Measurements from ENCODE around the gene KIF16B.

The KIF16B gene

DNA sequence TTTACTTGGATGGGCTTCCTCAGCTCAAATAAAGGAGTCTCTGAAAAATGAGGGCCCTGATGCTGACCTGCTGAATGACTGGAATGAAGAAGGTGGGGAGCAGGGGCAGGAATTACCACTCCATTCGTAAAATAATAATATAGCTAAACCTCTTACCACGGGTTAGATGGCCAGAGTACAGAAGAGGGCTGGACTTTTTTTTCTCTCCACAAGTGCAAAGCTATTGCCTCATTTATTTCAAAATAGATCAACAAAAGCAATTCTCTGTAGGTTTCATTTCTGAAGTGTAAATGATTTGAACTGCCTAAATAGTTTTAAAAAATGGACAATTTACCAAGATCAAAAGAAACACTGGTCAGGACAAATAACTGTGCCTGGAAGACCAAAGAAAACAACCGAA is 256.7 kb downstream of the KIF16B start:
- TF ChIP-seq, protein P1, sequence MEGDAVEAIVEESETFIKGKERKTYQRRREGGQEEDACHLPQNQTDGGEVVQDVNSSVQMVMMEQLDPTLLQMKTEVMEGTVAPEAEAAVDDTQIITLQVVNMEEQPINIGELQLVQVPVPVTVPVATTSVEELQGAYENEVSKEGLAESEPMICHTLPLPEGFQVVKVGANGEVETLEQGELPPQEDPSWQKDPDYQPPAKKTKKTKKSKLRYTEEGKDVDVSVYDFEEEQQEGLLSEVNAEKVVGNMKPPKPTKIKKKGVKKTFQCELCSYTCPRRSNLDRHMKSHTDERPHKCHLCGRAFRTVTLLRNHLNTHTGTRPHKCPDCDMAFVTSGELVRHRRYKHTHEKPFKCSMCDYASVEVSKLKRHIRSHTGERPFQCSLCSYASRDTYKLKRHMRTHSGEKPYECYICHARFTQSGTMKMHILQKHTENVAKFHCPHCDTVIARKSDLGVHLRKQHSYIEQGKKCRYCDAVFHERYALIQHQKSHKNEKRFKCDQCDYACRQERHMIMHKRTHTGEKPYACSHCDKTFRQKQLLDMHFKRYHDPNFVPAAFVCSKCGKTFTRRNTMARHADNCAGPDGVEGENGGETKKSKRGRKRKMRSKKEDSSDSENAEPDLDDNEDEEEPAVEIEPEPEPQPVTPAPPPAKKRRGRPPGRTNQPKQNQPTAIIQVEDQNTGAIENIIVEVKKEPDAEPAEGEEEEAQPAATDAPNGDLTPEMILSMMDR (IDR thresholded peaks at IDR 0.05; ENCODE audit: low read depth, low read length): no peak
- no peak for DNase-seq (ENCODE audit: extremely low read depth, low read depth)

DNA sequence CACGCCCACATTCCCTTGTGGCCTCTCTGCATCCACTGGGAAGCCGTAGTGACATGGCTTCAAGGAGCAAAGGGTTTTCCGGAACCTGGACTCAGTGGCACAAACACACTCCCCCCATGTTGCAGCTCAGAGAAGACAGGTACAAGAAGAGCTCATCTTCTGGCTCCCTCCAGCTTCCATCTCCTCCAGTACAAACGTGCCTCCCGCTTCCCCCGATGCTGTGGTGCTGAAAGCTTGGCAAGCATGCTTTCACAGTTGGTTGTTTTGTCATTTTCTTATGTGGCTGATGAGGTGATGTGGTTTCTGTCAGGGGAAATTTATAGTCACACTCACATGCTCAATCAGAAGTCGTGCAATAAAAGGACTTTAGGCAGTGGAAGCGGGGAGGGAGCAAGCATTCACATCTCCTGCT is 258.5 kb downstream of the KIF16B start:
- no peak for DNase-seq (ENCODE audit: extremely low read depth, low read depth)
- TF ChIP-seq, protein P1 (IDR thresholded peaks at IDR 0.05; ENCODE audit: low read depth, low read length): no peak

DNA sequence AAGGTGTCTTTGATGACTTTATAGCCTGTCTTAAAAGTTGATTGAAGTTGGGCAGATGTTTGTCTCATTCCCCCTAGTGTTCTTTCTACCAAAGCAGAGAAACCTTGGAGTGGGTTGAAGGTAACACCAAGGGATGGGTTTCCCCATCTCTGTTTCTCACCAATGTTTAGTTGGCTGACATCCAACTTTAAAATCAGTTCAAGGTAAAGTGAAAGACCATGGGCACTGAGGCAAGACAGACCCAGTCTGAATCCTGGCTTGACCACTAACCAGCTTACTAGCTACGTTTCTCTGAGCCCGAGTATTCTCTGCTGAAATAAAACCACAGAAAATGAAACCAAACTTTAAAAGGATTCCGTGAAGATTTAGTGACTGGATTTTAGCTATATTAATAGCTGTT is 258.9 kb downstream of the KIF16B start:
- DNase-seq (ENCODE audit: extremely low read depth, low read depth): no peak
- TF ChIP-seq, protein P1 (IDR thresholded peaks at IDR 0.05; ENCODE audit: low read depth, low read length): no peak

DNA sequence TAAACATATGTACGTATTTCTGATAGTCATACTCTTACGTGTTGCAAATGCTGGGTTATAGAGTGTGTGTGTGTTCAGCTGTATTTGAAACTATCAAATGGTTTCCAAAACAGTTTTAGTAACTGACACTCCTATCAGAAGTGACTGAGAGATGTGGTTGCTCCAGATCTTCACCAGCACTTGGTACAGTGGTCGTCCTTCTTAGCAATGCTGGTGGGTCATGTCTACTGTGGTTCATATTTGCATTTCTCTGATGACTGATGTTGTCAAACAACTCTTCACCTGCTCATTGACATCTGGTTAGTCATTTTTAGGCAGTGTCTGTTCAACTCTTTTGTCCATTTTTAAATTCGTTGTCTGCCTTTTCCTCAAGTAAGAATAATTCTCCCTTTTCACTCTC is 259.3 kb downstream of the KIF16B start:
- TF ChIP-seq, protein P1 (IDR thresholded peaks at IDR 0.05; ENCODE audit: low read depth, low read length): no peak
- DNase-seq (ENCODE audit: extremely low read depth, low read depth): no peak

DNA sequence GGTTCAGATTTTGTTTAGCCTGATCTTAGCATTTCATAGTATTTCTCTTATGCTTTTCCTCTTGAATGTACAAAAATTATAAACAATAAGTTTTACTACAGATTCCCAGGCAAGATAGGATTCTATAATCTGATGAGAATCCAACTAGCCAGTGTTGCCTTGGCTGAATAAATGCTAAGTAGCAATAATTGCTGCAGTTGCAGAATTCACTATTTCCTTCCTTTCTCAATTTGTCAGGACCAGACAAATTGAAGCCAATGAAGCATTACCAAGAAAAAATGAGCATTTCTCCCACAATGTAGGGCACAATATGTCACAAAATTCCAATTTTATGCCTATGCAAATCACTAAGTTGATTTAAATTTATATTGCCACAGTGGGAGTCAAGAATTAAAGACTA is 260.2 kb downstream of the KIF16B start:
- TF ChIP-seq, protein P1 (IDR thresholded peaks at IDR 0.05; ENCODE audit: low read depth, low read length): no peak
- no peak for DNase-seq (ENCODE audit: extremely low read depth, low read depth)

DNA sequence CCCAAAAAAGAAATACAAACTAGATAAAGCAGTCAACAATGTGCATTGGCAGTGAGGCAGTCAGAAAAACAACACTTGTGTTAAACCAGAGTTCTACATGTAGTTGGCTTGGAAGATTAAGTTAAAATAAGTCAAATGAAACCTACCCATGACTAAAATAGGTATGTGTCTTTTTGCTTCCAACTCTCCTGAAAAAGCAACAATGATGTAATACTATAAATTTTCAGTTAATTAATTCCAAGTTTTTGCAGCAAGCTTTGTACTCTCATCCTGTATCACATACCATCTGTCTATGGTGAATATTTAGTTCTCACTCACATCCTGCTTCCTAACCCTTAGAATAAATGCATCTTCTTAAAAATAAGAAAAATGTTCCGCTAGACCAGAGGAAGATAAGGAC is 261.5 kb downstream of the KIF16B start:
- TF ChIP-seq, protein P1 (IDR thresholded peaks at IDR 0.05; ENCODE audit: low read depth, low read length): no peak
- no peak for DNase-seq (ENCODE audit: extremely low read depth, low read depth)

DNA sequence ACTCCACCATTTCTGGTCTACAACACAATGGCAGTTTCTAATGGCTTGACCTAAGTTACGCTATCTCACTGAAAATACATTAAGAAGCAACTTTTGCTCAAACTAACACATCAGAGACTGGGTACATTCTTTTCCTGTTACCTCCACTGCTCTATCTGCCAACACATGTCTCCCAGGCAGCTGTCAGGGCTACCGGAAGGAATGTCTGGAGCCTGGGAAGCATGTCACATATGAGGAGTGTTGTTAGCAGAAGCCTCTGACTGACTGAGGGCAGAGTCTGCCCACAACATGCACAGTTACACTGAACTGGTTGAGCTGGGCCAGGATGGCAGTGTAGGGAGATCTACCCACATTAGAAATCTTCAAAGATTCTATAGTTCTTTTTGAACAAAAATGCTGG is 264.5 kb downstream of the KIF16B start:
- DNase-seq (ENCODE audit: extremely low read depth, low read depth): no peak
- TF ChIP-seq, protein P1 (IDR thresholded peaks at IDR 0.05; ENCODE audit: low read depth, low read length): no peak

Data from AG09319 (cell line).